Measurements from ENCODE around the gene SERP2.

SERP2 gene

GRCh38 chr13:44359983-44360375 lies 13.6 kb upstream of the SERP2 start:
- no peak for DNase-seq

- DNase-seq, result no peak
These were observed 11.1 kb upstream of the SERP2 start for GRCh38 chr13:44362394-44363040.

- DNase-seq, result no peak
These were observed 9.8 kb upstream of the SERP2 start for GRCh38 chr13:44363631-44364344.

GRCh38 chr13:44364345-44365000 lies 9.2 kb upstream of the SERP2 start:
- no peak for DNase-seq

DNA sequence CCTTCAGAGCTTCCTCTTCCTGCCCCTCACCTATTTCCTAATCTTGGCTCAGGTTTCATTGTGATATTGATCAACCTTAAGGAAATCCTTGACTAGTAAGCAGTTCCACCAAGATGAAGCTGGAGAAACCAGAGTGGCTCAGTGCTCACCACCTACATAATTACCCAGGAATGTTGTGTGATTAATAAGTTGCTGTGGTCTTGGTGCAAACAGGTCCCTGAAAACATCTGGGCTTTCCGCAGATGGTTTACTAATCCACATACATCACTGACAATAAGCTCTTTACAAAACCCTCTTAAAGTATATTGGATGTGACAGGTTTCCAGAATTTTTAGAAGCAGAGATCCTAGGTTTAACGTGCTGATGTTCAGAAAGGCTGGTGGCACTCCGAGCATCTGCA lies 8.6 kb upstream of the SERP2 start:
- DNase-seq, result no peak

GRCh38 chr13:44365899-44366298 lies 7.7 kb upstream of the SERP2 start:
- no peak for DNase-seq

GRCh38 chr13:44368062-44368591 lies 5.5 kb upstream of the SERP2 start:
- no peak for DNase-seq

GRCh38 chr13:44368599-44369368 lies 4.8 kb upstream of the SERP2 start:
- no peak for DNase-seq

DNA sequence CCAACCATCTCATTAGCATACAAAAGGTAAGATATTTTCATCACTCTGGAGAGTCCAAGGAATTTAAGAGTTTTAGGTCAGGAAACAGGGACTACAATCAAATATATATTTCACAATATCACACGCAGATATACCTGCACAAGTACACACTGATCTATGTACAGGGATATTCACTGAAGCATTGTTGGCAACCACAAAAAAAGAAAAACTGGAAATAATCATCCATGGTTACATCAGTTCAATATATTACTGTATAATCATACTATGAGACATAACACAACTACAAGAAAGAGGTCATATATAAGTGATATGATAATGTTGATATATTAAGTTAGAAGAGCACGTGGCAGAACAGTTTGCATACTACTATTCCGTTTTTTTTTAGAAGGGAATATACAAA lies 2.2 kb upstream of the SERP2 start:
- no peak for DNase-seq

- DNase-seq, result no peak
These were observed 400 bp upstream of the SERP2 start for GRCh38 chr13:44373247-44373600.

DNA sequence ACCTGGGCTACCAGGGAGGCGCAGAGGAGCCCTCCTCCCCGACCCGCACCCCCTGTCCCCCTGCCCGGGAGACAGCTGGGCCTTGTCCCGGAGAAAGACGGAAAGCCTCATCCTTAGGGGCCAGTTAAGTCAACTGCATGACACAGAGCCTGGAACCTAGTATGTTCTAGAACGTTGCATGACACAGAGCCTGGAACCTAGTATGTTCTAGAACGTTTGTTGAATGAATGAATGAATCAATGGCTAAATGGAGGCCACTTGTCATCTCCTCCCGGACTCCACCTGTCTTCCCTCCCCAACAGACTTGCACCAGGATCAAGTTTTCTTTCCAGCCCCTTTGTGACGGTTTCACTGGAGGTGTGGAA lies 706 bp downstream of the SERP2 start:
- DNase-seq, result no peak

DNA sequence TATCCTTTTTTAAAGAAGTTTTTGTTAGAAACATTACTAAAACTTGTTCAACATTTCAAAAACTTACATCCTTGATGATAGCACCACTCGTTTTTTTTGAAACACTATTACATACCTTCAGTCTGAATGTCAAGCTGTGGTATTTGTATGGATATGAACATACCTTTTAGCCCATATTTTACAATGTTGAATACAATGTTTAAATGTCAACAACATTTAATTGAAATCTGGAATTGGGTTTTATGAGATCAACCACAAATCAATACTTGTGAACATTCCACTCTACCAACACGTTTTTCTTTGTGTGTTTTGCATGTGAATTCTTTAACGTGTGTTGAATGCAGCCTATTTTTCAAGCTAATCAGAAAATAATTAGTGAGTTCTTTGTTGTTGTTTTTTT lies 4.7 kb downstream of the SERP2 start:
- DNase-seq, result no peak

- no peak for DNase-seq
These were observed 6.3 kb downstream of the SERP2 start for GRCh38 chr13:44379885-44380284.

- DNase-seq, result no peak
These were observed 7.0 kb downstream of the SERP2 start for GRCh38 chr13:44380404-44381165.

- DNase-seq, result no peak
These were observed 9.1 kb downstream of the SERP2 start for GRCh38 chr13:44382635-44383145.

DNA sequence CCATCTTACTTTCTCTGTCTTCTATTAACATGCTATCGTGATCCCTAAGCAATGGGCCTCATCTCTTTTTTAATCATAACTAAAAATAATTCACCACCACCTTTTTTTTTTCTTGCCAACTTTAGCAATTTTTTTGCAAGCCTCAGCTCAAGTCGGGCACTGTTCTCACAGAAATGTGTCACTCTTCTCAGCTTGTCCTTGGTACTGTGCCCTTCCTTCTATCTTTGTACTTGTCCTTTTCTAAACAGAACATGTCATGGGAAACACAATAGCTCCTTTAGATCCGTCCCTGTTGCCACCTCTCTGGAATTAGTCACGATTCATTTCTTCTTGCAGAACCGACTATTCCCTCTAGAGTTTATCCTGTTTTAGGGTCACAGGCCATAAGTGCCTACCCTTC lies 10.3 kb downstream of the SERP2 start:
- DNase-seq, result no peak

DNA sequence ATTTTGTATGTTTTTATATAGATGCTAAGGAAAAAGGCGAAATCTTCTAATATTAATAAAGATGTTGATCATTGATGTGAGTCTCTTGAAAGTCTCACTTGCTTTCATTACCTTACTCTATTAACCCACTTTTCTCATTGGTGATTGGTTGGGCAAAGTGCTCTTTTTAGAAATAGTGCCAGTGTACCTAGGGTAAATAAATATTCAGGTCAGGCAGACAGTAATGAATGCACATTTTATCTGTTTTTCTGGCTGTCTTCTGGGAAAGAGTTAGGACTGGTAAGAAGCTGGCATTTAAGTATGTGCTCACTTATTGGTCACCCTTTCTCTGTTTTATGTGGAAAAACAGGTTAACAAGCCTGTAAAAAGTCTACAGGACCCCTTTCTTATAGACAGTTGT lies 11.2 kb downstream of the SERP2 start:
- DNase-seq, result no peak

- DNase-seq, result no peak
These were observed 11.8 kb downstream of the SERP2 start for GRCh38 chr13:44385401-44385800.

DNA sequence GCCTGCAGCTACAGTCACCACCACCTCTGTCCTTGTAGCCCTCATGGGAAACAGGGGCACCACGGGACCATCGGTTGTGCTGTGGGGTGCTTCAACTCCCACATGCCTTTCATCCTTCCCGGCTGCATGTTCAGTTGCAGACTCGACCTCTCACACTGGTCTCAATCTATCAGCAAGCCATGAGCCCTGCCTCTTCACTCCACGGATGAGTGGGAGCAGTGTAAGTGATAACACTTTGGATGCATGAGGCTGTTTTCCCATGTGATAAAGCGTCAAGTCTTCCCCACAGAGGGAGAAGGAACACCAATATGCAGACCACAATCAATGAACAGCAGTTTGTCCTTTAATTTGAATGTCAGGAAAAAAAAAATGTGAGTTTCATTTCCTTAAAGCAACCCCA lies 12.2 kb downstream of the SERP2 start:
- DNase-seq, result no peak

- no peak for DNase-seq
These were observed 13.4 kb downstream of the SERP2 start for GRCh38 chr13:44386913-44387556.

DNA sequence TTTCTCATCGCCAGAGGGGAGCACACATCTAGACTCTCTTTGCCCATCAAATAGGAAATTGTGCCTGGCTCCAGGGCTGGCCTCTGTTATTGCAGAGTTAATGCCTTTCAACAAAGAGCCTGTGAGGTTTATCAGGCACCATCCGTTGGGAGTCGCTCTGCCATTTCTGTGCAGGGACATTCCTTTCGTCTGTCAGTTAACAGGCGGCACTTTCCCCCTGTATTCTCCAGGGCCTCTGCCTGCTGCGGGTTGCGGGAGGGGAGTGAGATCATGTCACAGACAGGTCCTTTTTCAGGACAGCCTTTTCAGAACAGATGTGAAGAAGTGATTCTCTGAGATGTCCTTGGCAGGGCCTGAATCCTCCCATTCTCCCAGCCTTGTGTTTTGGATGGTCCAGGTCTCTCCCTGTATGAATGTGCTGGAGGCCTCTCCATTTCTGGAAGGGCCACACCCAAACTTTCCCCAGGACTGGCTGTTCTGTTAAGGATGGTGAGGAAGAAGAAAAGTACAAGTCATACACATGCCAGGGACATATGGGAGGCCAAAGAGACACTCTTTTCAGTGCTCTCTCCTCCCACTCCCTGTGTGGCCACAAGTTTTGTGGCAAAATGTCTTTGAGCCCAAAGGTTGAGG lies 14.9 kb downstream of the SERP2 start:
- DNase-seq, result no peak

All from T-helper 2 cell (primary cell).